Lower lobe of right lung (tissue), 2 donors: ENCODE data around the gene RREB1. TPM values are rescaled to one million over a fixed set of nuclear protein-coding genes. Genes with fewer than 3 reads are reported as not detected.

Source experiments
- ATAC-seq, 2 donors: fragments of 200-7000 bp; cut with Tn5 transposase; one replicate each; pipeline ENCODE4 v1.9.1; 2020 to 2022; ENCODE audit warnings: mild to moderate bottlenecking in 2 of 2, moderate library complexity in 2 of 2
- DNase-seq: peaks from one replicate; pipeline ENCODE4 v3.0.0-alpha.2; 2020
- H3K27ac ChIP-seq: fragments of 200-600 bp; one replicate; pipeline ENCODE4 v1.8.0; 2022
- H3K27me3 ChIP-seq: fragments of 200-600 bp; one replicate; pipeline ENCODE4 v1.8.0; 2022; ENCODE audit warnings: low read depth
- H3K36me3 ChIP-seq: fragments of 200-600 bp; one replicate; pipeline ENCODE4 v1.8.0; 2022; ENCODE audit warnings: mild to moderate bottlenecking
- H3K4me1 ChIP-seq: fragments of 200-600 bp; one replicate; pipeline ENCODE4 v1.8.0; 2022
- H3K4me3 ChIP-seq: fragments of 200-600 bp; one replicate; pipeline ENCODE4 v1.8.0; 2022; ENCODE audit warnings: mild to moderate bottlenecking
- H3K9me3 ChIP-seq: fragments of 200-600 bp; one replicate; pipeline ENCODE4 v1.8.0; 2022
- intact Hi-C: fragments of 100-400 bp; cut with DNase I; formaldehyde crosslinking; loops from one replicate; pipeline ENCODE4 v1.11.0; 2022
- total RNA-seq: library from RNA; stranded (reverse); fragmentation: NEBNext Ultra II Directional; extraction: Animal tissue kit (Norgen Biotek cat#: 25700); gene quantifications from one replicate; pipeline ENCODE4 v1.2.1, GENCODE V29; 2021
- TF ChIP-seq, protein P1 (sequence below): fragments of 200-600 bp; IDR thresholded peaks from one replicate; pipeline ENCODE4 v1.8.0; 2022; ENCODE audit warnings: antibody characterized with exemption, mild to moderate bottlenecking
- donor health status: DM: no; HTN: yes; CAD: no; lungs with severe emphysema.

The RREB1 gene
- total RNA-seq, 1 donor from 2014 or later, result 62.8 TPM

GRCh38 chr6:7228662-7229375 is 121.1 kb downstream of the RREB1 start:
- intact Hi-C loops, result no loop called here
- H3K27me3 ChIP-seq, result no peaks in the 10 kb centered on the region
- peaks cover 91% of the 10 kb centered on the region for H3K36me3 ChIP-seq
- peaks cover 7% of the 10 kb centered on the region for H3K4me1 ChIP-seq
- H3K27ac ChIP-seq, result no peak overlapping the region
- TF ChIP-seq, protein P1, sequence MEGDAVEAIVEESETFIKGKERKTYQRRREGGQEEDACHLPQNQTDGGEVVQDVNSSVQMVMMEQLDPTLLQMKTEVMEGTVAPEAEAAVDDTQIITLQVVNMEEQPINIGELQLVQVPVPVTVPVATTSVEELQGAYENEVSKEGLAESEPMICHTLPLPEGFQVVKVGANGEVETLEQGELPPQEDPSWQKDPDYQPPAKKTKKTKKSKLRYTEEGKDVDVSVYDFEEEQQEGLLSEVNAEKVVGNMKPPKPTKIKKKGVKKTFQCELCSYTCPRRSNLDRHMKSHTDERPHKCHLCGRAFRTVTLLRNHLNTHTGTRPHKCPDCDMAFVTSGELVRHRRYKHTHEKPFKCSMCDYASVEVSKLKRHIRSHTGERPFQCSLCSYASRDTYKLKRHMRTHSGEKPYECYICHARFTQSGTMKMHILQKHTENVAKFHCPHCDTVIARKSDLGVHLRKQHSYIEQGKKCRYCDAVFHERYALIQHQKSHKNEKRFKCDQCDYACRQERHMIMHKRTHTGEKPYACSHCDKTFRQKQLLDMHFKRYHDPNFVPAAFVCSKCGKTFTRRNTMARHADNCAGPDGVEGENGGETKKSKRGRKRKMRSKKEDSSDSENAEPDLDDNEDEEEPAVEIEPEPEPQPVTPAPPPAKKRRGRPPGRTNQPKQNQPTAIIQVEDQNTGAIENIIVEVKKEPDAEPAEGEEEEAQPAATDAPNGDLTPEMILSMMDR, result no peak
- DNase-seq (no peak), ATAC-seq (no peak)
- H3K4me3 ChIP-seq, result no peak overlapping the region
- H3K9me3 ChIP-seq, result no peaks in the 10 kb centered on the region

- Histone ChIP-seq H3K9me3 (no peaks in the 10 kb centered on the region), H3K27ac (no peak overlapping the region), H3K36me3 (peaks cover 90% of the 10 kb centered on the region), H3K4me3 (no peak overlapping the region), H3K4me1 (peaks cover 7% of the 10 kb centered on the region), H3K27me3 (no peaks in the 10 kb centered on the region)
- intact Hi-C loops, result no loop called here
- ATAC-seq (peak in 1 of 2 donors; percentile 37), DNase-seq (no peak)
- TF ChIP-seq, protein P1, result no peak
Observed at GRCh38 chr6:7229376-7230326, 121.9 kb downstream of the RREB1 start.

- Histone ChIP-seq H3K27ac (no peak overlapping the region), H3K36me3 (peaks cover 90% of the 10 kb centered on the region), H3K4me3 (no peak overlapping the region), H3K9me3 (no peaks in the 10 kb centered on the region), H3K4me1 (peaks cover 9% of the 10 kb centered on the region), H3K27me3 (no peaks in the 10 kb centered on the region)
- TF ChIP-seq, protein P1, result no peak
- ATAC-seq (no peak), DNase-seq (no peak)
- intact Hi-C loops, result no loop called here
Observed at GRCh38 chr6:7230327-7230691, 122.5 kb downstream of the RREB1 start.

DNA sequence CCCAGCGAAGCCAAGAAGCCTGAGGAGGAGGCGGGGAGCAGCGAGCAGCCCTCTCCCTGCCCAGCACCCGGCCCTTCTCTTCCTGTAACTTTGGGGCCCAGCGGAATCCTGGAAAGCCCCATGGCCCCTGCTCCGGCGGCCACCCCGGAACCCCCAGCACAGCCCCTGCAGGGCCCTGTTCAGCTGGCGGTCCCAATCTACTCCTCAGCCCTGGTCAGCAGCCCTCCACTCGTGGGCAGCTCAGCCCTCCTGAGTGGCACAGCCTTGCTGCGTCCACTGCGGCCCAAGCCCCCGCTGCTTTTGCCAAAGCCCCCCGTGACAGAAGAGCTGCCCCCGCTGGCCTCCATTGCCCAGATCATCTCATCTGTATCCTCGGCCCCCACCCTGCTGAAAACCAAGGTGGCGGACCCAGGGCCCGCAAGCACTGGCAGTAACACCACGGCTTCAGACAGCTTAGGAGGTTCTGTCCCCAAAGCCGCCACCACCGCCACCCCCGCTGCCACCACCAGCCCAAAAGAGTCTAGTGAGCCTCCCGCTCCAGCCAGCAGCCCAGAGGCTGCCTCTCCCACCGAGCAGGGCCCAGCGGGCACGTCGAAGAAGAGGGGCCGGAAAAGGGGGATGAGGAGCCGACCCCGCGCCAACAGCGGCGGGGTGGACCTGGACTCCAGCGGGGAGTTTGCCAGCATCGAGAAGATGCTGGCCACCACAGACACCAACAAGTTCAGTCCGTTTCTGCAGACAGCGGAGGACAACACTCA is 123.4 kb downstream of the RREB1 start:
- Histone ChIP-seq H3K27ac (no peak overlapping the region), H3K27me3 (no peaks in the 10 kb centered on the region), H3K36me3 (peaks cover 90% of the 10 kb centered on the region), H3K9me3 (no peaks in the 10 kb centered on the region), H3K4me3 (no peak overlapping the region), H3K4me1 (peaks cover 18% of the 10 kb centered on the region)
- intact Hi-C loops, result no loop called here
- no peak for ATAC-seq
- TF ChIP-seq, protein P1, result no peak
- DNase-seq, result no peak

GRCh38 chr6:7232351-7232750 is 124.6 kb downstream of the RREB1 start:
- no peak for DNase-seq

More at GRCh38 chr6:7232351-7232750, 124.6 kb downstream of the RREB1 start:
- no peak overlapping the region for H3K4me3 ChIP-seq
- TF ChIP-seq, protein P1, result no peak
- no peaks in the 10 kb centered on the region for H3K27me3 ChIP-seq
- H3K4me1 ChIP-seq, result peaks cover 25% of the 10 kb centered on the region
- no peak for ATAC-seq
- no peak overlapping the region for H3K27ac ChIP-seq
- peaks cover 78% of the 10 kb centered on the region for H3K36me3 ChIP-seq
- intact Hi-C loops, result no loop called here
- no peaks in the 10 kb centered on the region for H3K9me3 ChIP-seq
